G401 (cell line): ENCODE results near the gene BMPER. TPM values are rescaled to one million over a fixed set of nuclear protein-coding genes. Genes with fewer than 3 reads are reported as not detected.
A peak's percentile ranks its signal among the peaks of the same experiment; 100 is the strongest.

Source experiments
- DNase-seq: peaks from one replicate; pipeline ENCODE4 v3.0.0-alpha.2; 2015; ENCODE audit warnings: low spot score
- in situ Hi-C: cut with HindIII; loops from 2 replicates; pipeline ENCODE4 v1.10.0; 2016; ENCODE audit warnings: low sequenced_read_pairs, mixed read lengths
- total RNA-seq: library from RNA; depleted of rRNA; stranded (reverse); fragments of >200 nt; shearing (Covaris generic); gene quantifications from 2 replicates; pipeline ENCODE4 v1.2.3, GENCODE V29; 2014

Gene BMPER
- total RNA-seq, 1 experiment from 2014 or later, result not detected

DNA sequence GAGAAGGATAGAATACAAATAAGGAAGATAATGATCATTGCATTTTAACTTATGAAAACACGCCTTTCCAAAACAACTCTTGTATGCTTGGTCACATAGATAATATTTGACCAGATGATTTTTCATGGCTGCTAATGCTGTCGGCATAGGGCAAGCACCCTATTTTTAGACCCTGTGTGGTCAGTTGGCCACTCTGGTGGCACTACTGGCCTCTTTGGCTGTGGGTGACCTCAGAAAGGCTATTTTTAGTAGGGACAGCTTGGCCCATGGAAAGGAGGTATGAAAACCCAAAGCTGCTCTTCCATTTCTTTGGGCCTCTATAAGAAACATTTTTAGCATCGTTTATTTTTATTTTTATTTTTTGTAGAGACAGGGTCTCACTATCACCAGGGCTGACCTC, 12.3 kb downstream of the BMPER start:
- in situ Hi-C loops, result no loop called here
- peak; percentile 57 for DNase-seq

DNA sequence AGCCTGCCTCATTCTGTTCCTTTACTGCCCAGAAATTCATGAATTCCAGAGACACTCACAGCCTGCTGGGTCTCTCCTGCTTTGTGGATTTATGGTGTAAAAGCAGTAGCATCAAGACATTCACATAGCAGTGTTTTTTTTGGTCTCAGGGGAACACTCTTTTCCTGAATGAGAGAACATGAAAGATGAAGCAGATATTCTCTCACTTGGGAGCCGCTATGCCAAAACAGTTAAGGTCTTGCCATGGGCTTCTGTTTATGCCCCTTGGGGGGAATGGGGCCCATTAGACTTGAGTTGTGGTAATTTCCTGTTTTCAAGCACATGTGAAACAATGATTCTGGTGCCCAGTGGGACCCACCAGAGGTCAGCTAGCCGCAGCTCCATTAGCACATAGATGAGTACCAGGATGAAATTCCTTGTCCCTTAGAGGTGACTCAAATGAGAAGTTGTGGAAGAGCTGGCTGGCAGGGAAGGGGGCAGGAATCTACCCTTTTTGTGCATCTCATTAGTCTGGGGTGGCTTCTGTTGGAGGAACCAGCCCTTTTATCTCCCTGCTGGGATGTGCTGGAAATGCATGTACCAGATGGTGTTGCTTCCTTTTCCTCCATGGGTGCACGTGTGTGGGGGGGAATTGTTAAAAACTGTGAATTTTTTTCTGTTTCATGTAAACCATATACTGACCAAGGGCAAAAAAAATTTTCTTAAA, 13.3 kb downstream of the BMPER start:
- peak; percentile 37 for DNase-seq
- in situ Hi-C loops, result no loop called here

DNA sequence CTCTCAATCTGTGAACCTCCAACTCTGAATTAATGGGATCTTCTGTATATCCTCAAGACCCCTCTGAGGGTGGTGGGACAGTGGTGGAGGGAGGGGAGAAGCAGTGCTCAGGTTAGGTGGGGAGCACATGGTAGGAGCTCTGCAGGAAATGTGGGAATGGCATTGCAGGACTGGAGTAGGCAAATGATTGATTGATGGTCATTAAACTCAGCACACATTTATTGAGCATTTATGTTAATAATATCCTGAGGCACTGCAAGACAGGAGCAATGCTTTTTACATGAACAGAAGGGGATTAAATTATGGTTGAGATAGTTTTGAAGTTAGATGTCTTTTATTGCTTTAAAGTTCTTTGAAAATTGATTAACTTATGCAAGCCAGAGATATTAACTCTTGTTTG, 14.1 kb downstream of the BMPER start:
- in situ Hi-C loops, result no loop called here
- no peak for DNase-seq

DNA sequence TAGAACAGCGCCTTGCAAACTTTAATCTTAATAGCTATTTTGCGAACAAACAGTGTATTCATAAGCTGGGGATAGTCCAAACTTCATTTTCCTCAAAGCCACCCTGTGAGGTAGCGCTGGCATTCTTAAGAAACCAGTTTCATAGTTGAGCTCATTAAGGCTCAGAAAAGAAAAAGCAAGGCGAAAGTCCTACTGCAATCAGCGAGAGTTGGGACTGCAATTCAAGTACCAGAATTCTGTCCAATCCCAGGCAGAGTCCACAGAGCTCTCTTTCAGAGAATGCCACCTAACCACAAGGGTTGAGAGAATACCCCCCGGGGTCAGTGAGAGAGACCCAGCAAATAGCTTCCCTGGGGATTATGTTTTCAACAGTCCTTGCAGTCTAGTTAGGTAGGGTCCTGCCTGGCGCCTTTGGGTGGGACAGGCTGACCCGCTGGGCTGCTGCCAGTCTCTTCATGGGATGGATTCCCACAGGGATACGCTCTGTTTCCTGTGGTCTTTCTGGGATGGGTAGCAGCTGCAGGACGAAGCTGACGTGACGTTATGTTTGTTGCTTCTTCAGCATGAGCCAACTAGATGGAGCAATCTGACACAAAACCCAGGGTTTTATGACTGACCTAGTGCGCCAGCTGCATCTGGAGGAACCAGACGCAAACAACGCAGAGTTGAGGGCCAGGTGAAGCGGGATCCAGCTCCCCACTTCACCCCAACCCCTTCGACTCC, 16.0 kb downstream of the BMPER start:
- in situ Hi-C loops, result no loop called here
- no peak for DNase-seq

DNA sequence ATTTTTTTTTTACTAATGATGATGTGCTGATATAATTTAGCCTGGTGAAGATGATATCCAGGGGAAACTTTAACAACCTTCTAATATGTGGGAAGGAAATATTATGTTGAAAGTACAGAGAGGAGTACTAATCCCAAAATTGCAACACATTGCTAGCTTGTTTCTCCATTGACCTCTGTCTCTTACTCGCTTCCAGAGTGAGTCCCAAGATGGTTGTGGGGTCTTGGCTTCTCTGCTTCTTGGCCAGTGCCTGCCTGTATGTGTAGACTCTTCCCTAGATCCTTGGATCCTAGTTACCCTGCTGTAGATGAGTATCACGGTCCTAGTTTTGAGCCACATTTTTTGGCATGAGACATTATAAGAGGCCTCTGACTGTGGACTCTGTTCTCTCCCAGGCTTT, 17.5 kb downstream of the BMPER start:
- in situ Hi-C loops, result no loop called here
- no peak for DNase-seq

DNA sequence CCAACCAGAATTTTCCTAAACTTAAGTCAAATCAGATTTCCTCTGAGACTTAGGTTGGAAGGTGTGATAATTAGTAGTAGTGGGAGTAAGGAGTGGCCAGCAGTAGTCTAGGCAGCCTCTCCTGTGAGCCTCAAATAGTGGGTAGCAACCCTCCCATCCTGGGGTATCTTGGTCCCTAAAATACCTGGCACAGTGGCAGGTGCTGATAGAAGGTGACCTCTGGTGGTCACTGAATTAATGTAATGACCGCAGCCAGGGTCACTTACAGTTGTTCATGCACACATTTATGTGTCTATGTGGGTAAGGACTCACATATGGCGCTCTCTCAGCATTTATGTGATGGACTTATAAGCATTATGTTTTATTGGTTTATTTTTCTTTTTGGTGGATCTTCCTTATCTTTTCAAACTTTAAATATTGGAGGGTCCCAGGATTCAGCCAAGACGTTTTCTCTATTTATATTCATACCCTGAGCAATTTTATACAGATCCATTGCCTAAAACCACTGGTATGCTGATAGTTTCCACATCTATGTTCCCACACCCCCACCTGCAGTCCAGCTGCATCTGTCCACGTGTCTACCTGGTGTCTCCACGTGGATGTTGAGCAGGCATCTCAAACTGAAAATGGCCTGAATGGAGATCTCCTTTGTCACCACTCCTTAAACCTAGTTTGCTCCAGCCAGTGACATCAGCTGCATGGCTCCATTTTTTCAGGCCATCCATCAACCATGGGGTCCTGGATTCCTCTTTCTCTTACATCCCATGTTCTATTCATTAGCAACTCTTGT, 18.3 kb downstream of the BMPER start:
- in situ Hi-C loops, result no loop called here
- no peak for DNase-seq

DNA sequence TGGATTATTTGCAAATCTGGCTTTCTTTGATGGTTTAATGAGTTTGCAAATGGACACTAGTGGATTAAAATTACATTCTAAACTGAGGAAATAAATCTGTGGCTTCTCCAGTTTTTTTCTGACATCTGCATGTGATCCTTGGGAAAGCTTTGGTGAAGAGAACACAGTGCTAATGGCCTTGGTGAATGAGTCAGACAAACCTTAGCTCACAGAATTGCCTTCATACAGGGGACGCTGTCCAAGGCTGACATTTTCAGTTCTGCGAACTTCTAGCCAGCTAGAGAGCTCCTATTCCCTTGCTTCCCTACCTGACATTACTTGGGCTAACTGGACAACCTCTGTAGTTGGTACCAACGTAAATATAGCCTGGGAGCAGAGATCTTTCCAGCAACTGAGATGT, 21.2 kb downstream of the BMPER start:
- no peak for DNase-seq
- in situ Hi-C loops, result no loop called here

DNA sequence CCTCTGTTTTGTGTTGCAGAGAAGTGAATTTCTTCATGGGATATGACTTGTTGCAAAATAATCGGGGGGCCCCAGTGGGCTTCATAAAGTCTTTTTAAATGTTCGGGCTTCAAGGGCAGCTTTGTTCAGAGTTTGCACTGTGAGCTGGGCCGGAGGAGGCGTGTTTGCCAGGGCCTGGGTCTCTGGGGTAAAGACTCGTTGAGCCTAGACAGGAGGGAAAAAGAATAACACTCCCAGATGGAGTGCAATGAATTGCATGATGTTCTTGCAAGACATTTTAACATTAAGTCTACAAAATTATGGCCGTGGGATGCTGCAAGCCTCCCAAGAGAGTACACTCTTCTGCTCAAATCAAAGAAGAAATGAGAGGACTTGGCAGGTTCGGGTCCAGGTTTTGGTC, 23.6 kb downstream of the BMPER start:
- in situ Hi-C loops, result no loop called here
- no peak for DNase-seq

DNA sequence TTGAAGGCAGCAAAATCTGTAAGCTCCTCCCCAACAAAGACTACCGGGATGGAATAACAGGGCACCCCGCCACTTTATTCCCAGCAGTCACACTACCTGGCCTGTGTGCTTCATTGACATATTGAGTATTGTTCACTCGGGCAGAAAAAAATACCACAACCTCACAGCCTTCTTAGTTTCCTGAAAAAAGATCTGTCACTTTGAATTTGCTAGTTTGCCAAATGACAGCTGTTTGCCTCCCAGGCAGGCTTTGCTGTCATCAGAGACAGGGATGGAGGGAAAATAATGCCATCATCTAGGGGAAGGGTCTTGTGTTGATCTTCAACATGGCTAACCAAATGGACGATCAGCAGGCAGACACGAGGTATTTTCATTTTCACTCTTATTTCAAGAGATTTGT, 26.9 kb downstream of the BMPER start:
- peak; percentile 85 for DNase-seq
- in situ Hi-C loops, result no loop called here

DNA sequence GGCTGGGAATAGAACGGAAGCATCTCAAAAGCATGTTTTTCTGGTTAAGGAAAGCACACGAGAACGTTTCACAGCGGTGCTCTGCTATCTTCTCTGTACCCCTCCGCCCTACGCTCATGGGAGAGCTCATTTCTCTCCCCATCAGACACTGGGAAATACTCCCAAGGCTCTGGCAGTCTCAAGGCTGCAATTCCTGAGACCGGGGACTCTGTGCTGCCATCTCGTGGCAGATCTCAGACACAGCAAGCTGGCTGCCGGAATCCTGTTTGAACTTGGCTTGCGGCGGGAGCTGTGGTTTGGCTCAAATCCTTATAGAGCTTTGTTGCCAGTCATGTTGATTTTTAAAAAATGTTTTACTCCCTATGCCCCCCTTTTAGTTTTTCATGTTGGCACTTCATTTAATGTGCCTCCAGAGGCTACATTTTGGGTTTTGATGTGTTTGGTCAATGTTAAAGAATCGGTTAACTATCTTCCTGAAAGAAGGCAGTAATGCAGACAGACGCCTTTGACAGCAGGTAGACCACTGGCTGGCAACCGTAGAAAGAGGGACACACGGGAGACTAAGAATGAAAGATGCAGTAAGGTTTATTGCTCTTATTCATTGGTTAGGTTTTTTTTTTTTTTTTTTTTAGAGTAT, 27.6 kb downstream of the BMPER start:
- DNase-seq, result peak; percentile 95
- in situ Hi-C loops, result no loop called here

DNA sequence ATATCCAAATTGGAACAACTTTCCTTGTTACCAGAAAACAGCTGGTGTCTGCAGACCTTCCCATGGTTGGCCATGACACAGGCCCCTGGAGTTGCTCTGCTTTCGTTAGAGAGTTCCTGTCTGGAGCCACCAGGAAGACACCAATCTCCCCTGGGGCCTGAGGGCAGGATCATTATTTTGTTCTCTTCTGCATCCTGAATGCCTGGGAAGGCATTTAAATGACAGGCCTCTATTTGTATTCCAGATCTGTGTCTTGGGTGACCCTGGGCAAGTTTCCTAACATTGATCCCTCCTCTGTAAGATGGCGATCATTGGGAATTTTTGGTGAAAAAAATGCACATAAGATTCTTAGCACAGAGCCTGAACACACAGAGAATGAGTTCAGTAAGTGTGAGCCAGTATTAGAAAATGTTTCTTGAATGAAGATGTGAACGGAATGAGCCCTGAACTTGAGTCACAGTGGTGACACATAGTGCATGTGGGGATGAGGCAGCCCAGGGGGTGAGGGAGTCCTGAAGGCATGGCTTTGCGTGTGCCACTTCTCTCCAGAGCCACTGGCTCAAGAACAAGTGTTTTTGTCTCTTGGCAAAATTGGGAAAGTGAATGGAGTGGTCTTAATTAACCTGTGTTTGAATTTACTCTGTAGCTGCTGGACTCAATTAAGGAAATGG, 28.4 kb downstream of the BMPER start:
- no peak for DNase-seq
- in situ Hi-C loops, result no loop called here

DNA sequence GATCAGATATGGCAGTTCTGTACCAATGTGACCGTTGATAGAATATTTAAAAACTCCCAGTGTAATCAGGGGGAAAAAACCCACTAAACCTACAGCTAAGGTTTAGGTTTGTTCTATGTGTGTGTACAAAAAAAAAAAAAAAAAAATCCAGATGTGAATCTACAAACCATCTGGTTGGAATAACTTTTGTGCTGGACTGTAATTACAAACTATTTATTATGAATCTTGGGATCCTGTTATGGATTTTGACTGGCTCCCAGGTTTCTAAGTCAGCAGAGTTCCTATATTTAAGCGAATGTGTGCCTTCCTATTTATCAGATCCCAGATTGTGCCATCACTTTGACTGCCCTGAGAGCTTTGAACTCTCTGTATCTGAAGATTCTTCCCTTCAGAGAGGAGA, 29.1 kb downstream of the BMPER start:
- DNase-seq, result no peak
- in situ Hi-C loops, result no loop called here

DNA sequence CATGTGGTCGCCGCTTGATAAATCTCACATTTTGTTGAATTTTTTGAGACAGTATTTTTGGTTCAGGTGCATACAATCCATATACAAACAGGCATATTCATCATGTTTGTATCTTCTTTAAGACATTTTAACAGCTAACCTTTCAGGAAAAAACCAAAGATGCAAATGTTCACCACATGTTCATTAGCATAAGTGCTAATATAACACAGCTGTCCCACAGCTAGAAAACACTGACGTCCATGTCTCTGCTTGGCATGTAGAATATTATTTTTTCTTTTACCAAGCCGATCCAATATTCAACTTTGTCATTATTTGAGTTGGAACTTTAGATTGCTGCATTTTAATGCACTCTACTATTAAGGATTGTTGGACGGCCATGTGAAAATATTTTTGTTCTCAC, 31.2 kb downstream of the BMPER start:
- in situ Hi-C loops, result no loop called here
- no peak for DNase-seq

DNA sequence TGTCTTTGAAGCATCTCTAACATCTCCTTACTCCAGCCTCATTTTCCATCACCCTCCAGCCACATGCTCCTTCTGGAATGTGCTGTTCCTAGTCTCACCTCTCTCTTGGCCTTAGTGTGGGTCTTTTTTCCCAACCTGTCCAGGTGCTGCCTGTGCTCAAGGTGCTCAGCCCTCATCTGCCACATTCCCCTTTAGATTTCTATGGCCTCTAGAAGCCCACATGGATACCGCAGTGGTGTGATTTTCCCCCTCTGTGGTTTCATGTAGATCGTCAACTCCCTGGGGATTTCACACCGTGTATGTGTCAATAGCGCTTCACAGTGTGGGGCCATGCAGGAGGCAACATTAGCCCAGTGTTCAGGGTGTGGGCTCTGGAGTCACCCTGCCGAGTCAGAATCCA, 32.5 kb downstream of the BMPER start:
- DNase-seq, result no peak
- in situ Hi-C loops, result no loop called here

DNA sequence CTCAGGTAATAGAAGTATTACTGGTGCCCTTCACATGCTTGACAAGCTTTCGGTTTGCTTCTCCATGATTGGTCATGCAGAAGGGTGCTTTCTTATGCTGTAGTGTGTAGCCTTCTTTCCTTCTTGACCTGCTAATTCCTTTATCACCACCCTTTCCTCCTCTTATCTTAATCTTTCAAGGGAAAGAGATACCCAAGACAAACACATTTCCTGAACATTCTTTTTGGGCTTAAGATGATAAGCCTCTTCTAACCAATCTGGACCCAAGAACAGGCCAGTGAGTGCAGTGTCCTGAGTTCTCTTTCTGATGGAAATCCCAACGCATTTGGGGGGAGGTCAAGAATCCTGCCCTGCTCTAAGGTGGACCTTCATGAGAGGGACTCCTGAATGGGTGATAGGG, 33.8 kb downstream of the BMPER start:
- in situ Hi-C loops, result no loop called here
- DNase-seq, result no peak

DNA sequence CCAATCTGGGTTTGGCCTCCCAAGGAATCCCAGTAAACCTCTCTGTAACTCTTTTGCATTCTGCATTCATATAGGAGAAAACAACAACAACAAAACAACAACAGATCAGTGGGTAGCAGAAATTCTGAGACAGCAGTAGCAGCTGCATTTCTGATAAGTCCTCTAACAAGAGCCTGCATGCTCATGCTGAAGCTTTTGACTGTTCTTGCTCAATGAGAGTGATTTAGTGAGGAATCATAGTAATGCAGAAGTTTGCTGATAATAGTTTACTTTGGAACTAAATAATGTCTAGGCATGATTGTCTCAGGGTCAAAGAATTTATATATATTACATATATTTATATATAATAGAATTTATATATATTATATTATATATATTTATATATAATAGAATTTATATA, 35.2 kb downstream of the BMPER start:
- in situ Hi-C loops, result no loop called here

DNA sequence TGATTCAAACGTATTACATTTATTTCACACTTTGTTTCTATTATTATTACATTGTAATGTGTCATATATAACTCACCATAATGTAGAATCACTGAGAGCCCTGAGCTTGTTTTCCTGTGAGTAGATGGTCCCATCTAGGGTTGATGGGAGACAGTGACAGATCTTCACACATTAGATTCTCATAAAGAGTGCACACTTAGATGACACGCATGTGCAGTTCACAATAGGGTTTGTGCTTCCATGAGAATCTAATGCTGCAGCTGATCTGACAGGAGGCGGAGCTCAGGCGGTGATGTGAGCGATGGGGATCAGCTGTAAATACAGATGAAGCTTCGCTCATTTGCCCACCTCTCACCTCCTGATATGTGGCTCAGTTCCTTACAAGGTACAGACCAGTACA, 36.1 kb downstream of the BMPER start:
- no peak for DNase-seq
- in situ Hi-C loops, result no loop called here

More for the DNA sequence above, 35.2 kb downstream of the BMPER start:
- DNase-seq, result no peak

DNA sequence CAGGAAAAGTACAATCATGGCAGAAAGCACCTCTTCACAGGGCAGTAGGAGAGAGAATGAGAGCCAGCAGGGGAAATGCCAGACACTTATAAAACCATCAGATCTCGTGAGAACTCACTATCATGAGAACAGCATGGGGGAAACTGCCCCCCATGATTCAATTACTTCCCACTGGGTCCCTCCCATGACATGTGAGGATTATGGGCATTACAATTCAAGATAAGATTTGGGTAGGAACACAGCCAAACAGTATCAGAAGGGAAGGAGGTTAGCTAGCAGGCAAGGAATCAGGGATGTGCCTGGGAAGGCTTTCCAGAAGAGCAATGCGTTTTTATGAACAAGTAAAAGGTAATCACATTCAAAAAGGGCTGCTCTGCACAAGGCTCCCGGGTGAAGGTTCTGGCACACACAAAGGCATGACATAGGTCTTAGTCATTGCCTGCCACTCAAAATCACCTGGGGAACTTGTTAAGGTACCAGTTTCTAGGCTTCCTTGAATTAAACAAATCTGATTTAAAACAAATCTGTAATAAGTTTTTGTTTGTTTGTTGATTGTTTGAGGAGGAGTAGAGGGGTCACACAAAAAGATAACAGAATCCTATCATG, 40.9 kb downstream of the BMPER start:
- DNase-seq, result peak; percentile 52
- in situ Hi-C loops, result no loop called here
